ENCODE measurements around the gene PROB1.

Gene PROB1

GRCh38 chr5:139383993-139384590, 10.8 kb downstream of the PROB1 start:
- H3K9me3 ChIP-seq (ENCODE audit: control insufficient read depth, insufficient read depth, low read depth, low read length), result no peaks in the 10 kb centered on the region
- H3K36me3 ChIP-seq (ENCODE audit: control insufficient read depth, insufficient read depth, low read length), result no peaks in the 10 kb centered on the region
- peaks cover 13% of the 10 kb centered on the region for H3K4me1 ChIP-seq (ENCODE audit: control insufficient read depth, insufficient read depth, low read length)
- H3K4me3 ChIP-seq (ENCODE audit: low read depth, low read length), result no peak overlapping the region
- H3K27me3 ChIP-seq (ENCODE audit: control insufficient read depth, insufficient read depth, low read length), result no peaks in the 10 kb centered on the region
- no peak overlapping the region for H3K9ac ChIP-seq (ENCODE audit: low read length)
- no peak overlapping the region for H3K27ac ChIP-seq (ENCODE audit: low read depth, low read length)

GRCh38 chr5:139383275-139383992, 11.5 kb downstream of the PROB1 start, which contains the start of gene SLC23A1:
Gene SLC23A1 (minus strand): TSS chr5:139383297. CDS start chr5:139383253, 44 bp downstream.
- no peak within 1 kb of the TSS for H3K9ac ChIP-seq (ENCODE audit: low read length)
- peaks cover 17% of the 10 kb centered on the region for H3K4me1 ChIP-seq (ENCODE audit: control insufficient read depth, insufficient read depth, low read length)

GRCh38 chr5:139382807-139383206, 12.1 kb downstream of the PROB1 start:
- Histone ChIP-seq H3K4me3 (ENCODE audit: low read depth, low read length) (no peak overlapping the region), H3K9ac (ENCODE audit: low read length) (no peak overlapping the region), H3K4me1 (ENCODE audit: control insufficient read depth, insufficient read depth, low read length) (peaks cover 14% of the 10 kb centered on the region)

More at GRCh38 chr5:139383275-139383992, 11.5 kb downstream of the PROB1 start, which contains the start of gene SLC23A1:
- H3K27ac ChIP-seq (ENCODE audit: low read depth, low read length), result no peak within 1 kb of the TSS
- no peaks in the 10 kb centered on the region for H3K9me3 ChIP-seq (ENCODE audit: control insufficient read depth, insufficient read depth, low read depth, low read length)
- no peaks in the 10 kb centered on the region for H3K36me3 ChIP-seq (ENCODE audit: control insufficient read depth, insufficient read depth, low read length)
- no peaks in the 10 kb centered on the region for H3K27me3 ChIP-seq (ENCODE audit: control insufficient read depth, insufficient read depth, low read length)
- H3K4me3 ChIP-seq (ENCODE audit: low read depth, low read length), result no peak within 1 kb of the TSS

GRCh38 chr5:139381837-139382761, 12.8 kb downstream of the PROB1 start:
- H3K27me3 ChIP-seq (ENCODE audit: control insufficient read depth, insufficient read depth, low read length), result no peaks in the 10 kb centered on the region
- H3K9me3 ChIP-seq (ENCODE audit: control insufficient read depth, insufficient read depth, low read depth, low read length), result no peaks in the 10 kb centered on the region
- H3K4me1 ChIP-seq (ENCODE audit: control insufficient read depth, insufficient read depth, low read length), result peaks cover 11% of the 10 kb centered on the region
- no peaks in the 10 kb centered on the region for H3K36me3 ChIP-seq (ENCODE audit: control insufficient read depth, insufficient read depth, low read length)
- H3K27ac ChIP-seq (ENCODE audit: low read depth, low read length), result no peak overlapping the region
- H3K4me3 ChIP-seq (ENCODE audit: low read depth, low read length), result no peak overlapping the region
- no peak overlapping the region for H3K9ac ChIP-seq (ENCODE audit: low read length)

More at GRCh38 chr5:139382807-139383206, 12.1 kb downstream of the PROB1 start:
- no peaks in the 10 kb centered on the region for H3K27me3 ChIP-seq (ENCODE audit: control insufficient read depth, insufficient read depth, low read length)
- no peaks in the 10 kb centered on the region for H3K9me3 ChIP-seq (ENCODE audit: control insufficient read depth, insufficient read depth, low read depth, low read length)
- H3K27ac ChIP-seq (ENCODE audit: low read depth, low read length), result no peak overlapping the region
- no peaks in the 10 kb centered on the region for H3K36me3 ChIP-seq (ENCODE audit: control insufficient read depth, insufficient read depth, low read length)

- Histone ChIP-seq H3K27me3 (ENCODE audit: control insufficient read depth, insufficient read depth, low read length) (no peaks in the 10 kb centered on the region), H3K36me3 (ENCODE audit: control insufficient read depth, insufficient read depth, low read length) (no peaks in the 10 kb centered on the region), H3K9me3 (ENCODE audit: control insufficient read depth, insufficient read depth, low read depth, low read length) (no peaks in the 10 kb centered on the region), H3K27ac (ENCODE audit: low read depth, low read length) (no peak overlapping the region), H3K9ac (ENCODE audit: low read length) (no peak overlapping the region), H3K4me3 (ENCODE audit: low read depth, low read length) (no peak overlapping the region), H3K4me1 (ENCODE audit: control insufficient read depth, insufficient read depth, low read length) (peaks cover 11% of the 10 kb centered on the region)
These were observed 15.1 kb downstream of the PROB1 start for GRCh38 chr5:139379626-139380449.

GRCh38 chr5:139378941-139379361, 16.0 kb downstream of the PROB1 start:
- H3K9ac ChIP-seq (ENCODE audit: low read length), result no peak overlapping the region
- H3K4me3 ChIP-seq (ENCODE audit: low read depth, low read length), result no peak overlapping the region; the same call in 1 of the 2 replicates
- H3K36me3 ChIP-seq (ENCODE audit: control insufficient read depth, insufficient read depth, low read length), result no peaks in the 10 kb centered on the region
- no peaks in the 10 kb centered on the region for H3K27me3 ChIP-seq (ENCODE audit: control insufficient read depth, insufficient read depth, low read length)
- peaks cover 11% of the 10 kb centered on the region for H3K4me1 ChIP-seq (ENCODE audit: control insufficient read depth, insufficient read depth, low read length)
- no peaks in the 10 kb centered on the region for H3K9me3 ChIP-seq (ENCODE audit: control insufficient read depth, insufficient read depth, low read depth, low read length)
- no peak overlapping the region for H3K27ac ChIP-seq (ENCODE audit: low read depth, low read length)

- Histone ChIP-seq H3K4me1 (ENCODE audit: control insufficient read depth, insufficient read depth, low read length) (peaks cover 11% of the 10 kb centered on the region), H3K9me3 (ENCODE audit: control insufficient read depth, insufficient read depth, low read depth, low read length) (no peaks in the 10 kb centered on the region), H3K9ac (ENCODE audit: low read length) (no peak overlapping the region), H3K36me3 (ENCODE audit: control insufficient read depth, insufficient read depth, low read length) (peaks cover 4% of the 10 kb centered on the region; the same call in 1 of the 2 replicates), H3K27me3 (ENCODE audit: control insufficient read depth, insufficient read depth, low read length) (no peaks in the 10 kb centered on the region), H3K27ac (ENCODE audit: low read depth, low read length) (no peak overlapping the region), H3K4me3 (ENCODE audit: low read depth, low read length) (peak overlapping the region; percentile 50)
These were observed 16.6 kb downstream of the PROB1 start for GRCh38 chr5:139378101-139378825.

GRCh38 chr5:139377226-139377625, 17.7 kb downstream of the PROB1 start:
- H3K9me3 ChIP-seq (ENCODE audit: control insufficient read depth, insufficient read depth, low read depth, low read length), result no peaks in the 10 kb centered on the region
- H3K27ac ChIP-seq (ENCODE audit: low read depth, low read length), result no peak overlapping the region
- peaks cover 5% of the 10 kb centered on the region; the same call in 1 of the 2 replicates for H3K36me3 ChIP-seq (ENCODE audit: control insufficient read depth, insufficient read depth, low read length)
- H3K4me1 ChIP-seq (ENCODE audit: control insufficient read depth, insufficient read depth, low read length), result peaks cover 11% of the 10 kb centered on the region
- no peaks in the 10 kb centered on the region for H3K27me3 ChIP-seq (ENCODE audit: control insufficient read depth, insufficient read depth, low read length)
- H3K9ac ChIP-seq (ENCODE audit: low read length), result no peak overlapping the region
- H3K4me3 ChIP-seq (ENCODE audit: low read depth, low read length), result no peak overlapping the region

GRCh38 chr5:139376364-139376763, 18.5 kb downstream of the PROB1 start:
- Histone ChIP-seq H3K4me3 (ENCODE audit: low read depth, low read length) (no peak overlapping the region), H3K9me3 (ENCODE audit: control insufficient read depth, insufficient read depth, low read depth, low read length) (no peaks in the 10 kb centered on the region), H3K27me3 (ENCODE audit: control insufficient read depth, insufficient read depth, low read length) (no peaks in the 10 kb centered on the region), H3K27ac (ENCODE audit: low read depth, low read length) (no peak overlapping the region), H3K36me3 (ENCODE audit: control insufficient read depth, insufficient read depth, low read length) (peaks cover 13% of the 10 kb centered on the region), H3K4me1 (ENCODE audit: control insufficient read depth, insufficient read depth, low read length) (peaks cover 11% of the 10 kb centered on the region; the same call in 1 of the 2 replicates), H3K9ac (ENCODE audit: low read length) (no peak overlapping the region)

- Histone ChIP-seq H3K27ac (ENCODE audit: low read depth, low read length) (no peak overlapping the region), H3K36me3 (ENCODE audit: control insufficient read depth, insufficient read depth, low read length) (peaks cover 21% of the 10 kb centered on the region)
These were observed 20.0 kb downstream of the PROB1 start for GRCh38 chr5:139374909-139375308.

More at GRCh38 chr5:139374909-139375308, 20.0 kb downstream of the PROB1 start:
- Histone ChIP-seq H3K4me3 (ENCODE audit: low read depth, low read length) (no peak overlapping the region), H3K9ac (ENCODE audit: low read length) (no peak overlapping the region), H3K27me3 (ENCODE audit: control insufficient read depth, insufficient read depth, low read length) (no peaks in the 10 kb centered on the region), H3K4me1 (ENCODE audit: control insufficient read depth, insufficient read depth, low read length) (peaks cover 11% of the 10 kb centered on the region; the same call in 1 of the 2 replicates), H3K9me3 (ENCODE audit: control insufficient read depth, insufficient read depth, low read depth, low read length) (no peaks in the 10 kb centered on the region)

Measured in HUES6 (cell line).